GM21526 (cell line): ENCODE results near the gene NPIPB8.
"Not testable (repeated sequence)": the region's sequence is repeated elsewhere in the genome, so short reads cannot be mapped to it uniquely, and the experiment has no call there.

Experiments used
- ATAC-seq: cut with Tn5 transposase; IDR thresholded peaks from one replicate; pipeline ENCODE4 v1.9.1; 2021; ENCODE audit warnings: moderate library complexity; ENCODE audit not compliant: unreplicated experiment, low FRiP score

The NPIPB8 gene

GRCh38 chr16:28623172-28623711 is 14.6 kb upstream of the NPIPB8 start:
- no peak for ATAC-seq

GRCh38 chr16:28630905-28631304 is 7.0 kb upstream of the NPIPB8 start:
- not testable (repeated sequence) for ATAC-seq

GRCh38 chr16:28636093-28636823 is 1.6 kb upstream of the NPIPB8 start:
- ATAC-seq = not testable (repeated sequence)

GRCh38 chr16:28638359-28638758 is 494 bp downstream of the NPIPB8 start:
- ATAC-seq = not testable (repeated sequence)

GRCh38 chr16:28639959-28640358 is 2.1 kb downstream of the NPIPB8 start:
- ATAC-seq = not testable (repeated sequence)

- not testable (repeated sequence) for ATAC-seq
These were observed 28.4 kb downstream of the NPIPB8 start for GRCh38 chr16:28666264-28666663.

GRCh38 chr16:28667480-28667879 is 29.6 kb downstream of the NPIPB8 start:
- not testable (repeated sequence) for ATAC-seq

GRCh38 chr16:28668199-28668598 is 30.3 kb downstream of the NPIPB8 start:
- not testable (repeated sequence) for ATAC-seq

GRCh38 chr16:28688327-28688952 is 50.6 kb downstream of the NPIPB8 start:
- ATAC-seq = not testable (repeated sequence)

GRCh38 chr16:28689425-28689824 is 51.6 kb downstream of the NPIPB8 start:
- ATAC-seq = not testable (repeated sequence)

- ATAC-seq = not testable (repeated sequence)
These were observed 53.9 kb downstream of the NPIPB8 start for GRCh38 chr16:28691722-28692121.

GRCh38 chr16:28693257-28693950 is 55.5 kb downstream of the NPIPB8 start:
- ATAC-seq = not testable (repeated sequence)

GRCh38 chr16:28699792-28700191 is 61.9 kb downstream of the NPIPB8 start:
- not testable (repeated sequence) for ATAC-seq

- not testable (repeated sequence) for ATAC-seq
These were observed 62.5 kb downstream of the NPIPB8 start for GRCh38 chr16:28700349-28700748.

- not testable (repeated sequence) for ATAC-seq
These were observed 63.5 kb downstream of the NPIPB8 start for GRCh38 chr16:28701384-28701783.

GRCh38 chr16:28704246-28704645 is 66.4 kb downstream of the NPIPB8 start:
- ATAC-seq = not testable (repeated sequence)
